Measurements from ENCODE around the gene CX3CR1.

The CX3CR1 gene

DNA sequence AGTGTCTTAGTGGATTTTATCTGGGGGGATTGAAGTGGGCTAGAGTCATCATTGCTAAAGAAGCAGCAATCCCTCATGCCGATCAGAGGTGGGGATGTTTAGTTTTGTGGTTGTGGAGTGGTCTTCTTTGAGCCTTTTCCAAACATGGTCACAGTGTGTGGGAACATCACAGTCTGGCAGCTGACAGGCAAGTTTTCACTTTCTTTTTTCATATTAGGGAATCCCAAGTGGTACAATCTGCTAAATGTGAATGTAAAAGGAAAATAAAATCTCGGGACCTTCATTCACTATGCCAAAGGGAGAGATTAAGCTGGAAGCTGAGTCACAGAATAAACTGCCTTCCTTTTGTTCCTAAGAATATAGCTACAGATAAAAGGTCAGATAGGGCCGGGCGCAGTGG, 10.4 kb upstream of the CX3CR1 start:
- DNase-seq = no peak

DNA sequence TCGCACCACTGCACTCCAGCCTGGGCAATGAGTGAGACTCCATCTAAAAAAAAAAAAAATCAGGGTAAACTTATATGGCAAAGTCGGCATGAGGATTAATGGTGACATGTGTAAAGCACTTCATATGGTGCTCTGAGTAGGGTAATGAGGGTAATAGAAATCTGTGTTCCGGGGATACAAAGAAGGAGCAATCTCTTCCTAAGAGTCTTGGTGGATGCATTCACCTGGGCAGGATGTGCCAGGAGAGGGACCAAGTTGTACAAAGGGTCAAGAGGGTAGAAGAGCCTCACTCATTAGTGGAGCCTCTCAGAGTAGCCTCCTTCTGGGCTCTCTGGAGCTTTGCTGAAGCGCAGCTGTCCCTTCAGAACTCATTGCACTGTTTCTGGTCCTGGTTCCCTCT, 9.3 kb upstream of the CX3CR1 start:
- no peak for DNase-seq

DNA sequence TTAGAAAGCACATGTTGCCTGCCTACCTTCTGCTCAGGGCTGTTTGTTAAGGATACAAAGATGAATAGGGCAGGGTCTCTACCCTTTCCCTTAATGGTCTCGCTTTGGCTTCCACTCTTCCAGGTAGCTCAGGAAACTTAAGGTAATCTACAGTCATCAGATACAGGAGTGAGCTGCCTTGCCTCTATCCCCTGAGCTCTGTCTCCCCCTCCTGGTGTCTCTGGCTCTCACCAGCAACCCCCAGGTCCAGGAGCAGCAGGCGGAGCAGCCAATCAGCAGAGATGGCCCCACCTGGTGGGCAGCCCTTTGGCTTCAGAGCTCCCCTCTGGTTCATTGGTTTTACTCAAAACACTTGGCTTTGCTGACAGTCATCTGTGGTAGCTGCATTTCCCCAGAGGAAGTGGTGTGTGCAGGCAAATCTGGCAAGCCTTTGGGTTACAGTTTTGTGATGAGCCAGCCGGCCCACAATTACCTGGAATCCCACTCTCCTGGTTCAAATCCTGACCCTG, 8.5 kb upstream of the CX3CR1 start:
- peak; percentile 82 for DNase-seq

DNA sequence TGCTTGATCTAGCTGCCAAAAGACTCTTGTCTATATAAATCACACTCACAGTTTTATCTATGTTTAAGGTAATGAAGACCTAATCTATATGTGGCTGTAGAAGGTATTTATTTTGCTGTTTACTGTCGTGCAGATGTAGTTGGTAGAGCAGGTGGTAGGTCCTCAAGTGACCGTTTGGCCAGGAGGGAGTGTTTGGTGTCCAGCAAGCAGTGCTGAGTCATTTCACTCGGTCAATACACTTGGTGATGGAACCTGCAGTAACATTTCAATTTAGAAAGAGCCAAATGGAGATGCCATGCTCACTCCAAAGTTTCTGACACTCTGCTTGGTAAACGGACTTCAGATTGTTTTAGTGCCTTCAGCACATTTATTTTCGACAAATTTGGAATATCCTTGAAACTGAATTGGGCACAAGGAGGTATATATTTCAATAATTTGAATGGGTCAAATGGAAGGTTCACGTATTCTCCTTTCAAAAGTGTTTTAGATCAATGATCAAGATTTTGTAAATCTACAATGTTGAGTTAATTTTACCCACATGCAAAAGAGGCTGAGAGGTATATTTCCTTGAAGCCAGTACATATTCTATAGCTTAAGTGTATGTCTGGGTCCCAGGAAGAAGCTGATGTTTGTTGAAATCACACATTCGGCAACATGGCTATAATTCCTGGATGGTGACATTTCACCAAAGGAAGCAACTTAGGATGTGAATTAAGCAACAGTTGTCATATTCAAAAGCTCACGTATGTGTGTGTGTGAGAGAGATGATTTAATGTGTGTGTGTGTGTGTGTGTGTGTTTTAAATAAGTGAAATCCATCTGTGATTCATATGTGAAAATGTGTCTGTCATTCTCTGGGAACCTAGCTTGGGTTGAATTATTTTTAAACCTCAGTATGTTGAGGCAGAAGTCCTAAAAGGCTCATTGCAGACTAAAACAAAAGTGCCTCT, 7.7 kb upstream of the CX3CR1 start:
- DNase-seq = peak; percentile 73

DNA sequence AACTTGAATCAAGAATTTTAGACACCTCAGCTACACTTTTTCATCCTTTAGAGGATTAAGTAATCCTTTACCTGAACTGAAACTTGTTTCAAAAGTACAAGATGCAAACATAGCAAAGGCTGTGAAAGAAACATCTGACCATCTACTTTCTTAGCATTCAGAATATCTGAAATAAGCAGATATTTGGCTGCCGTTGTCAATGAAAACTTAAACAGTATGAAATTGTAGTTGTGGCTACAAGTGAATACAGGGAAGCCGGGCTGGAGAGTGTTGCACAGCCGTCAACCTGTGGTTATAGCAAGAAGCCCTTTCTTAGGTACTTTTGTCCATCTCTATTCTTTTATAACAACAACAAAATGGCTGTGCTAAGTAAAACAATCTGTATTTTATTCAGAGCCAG, 6.9 kb upstream of the CX3CR1 start:
- no peak for DNase-seq

DNA sequence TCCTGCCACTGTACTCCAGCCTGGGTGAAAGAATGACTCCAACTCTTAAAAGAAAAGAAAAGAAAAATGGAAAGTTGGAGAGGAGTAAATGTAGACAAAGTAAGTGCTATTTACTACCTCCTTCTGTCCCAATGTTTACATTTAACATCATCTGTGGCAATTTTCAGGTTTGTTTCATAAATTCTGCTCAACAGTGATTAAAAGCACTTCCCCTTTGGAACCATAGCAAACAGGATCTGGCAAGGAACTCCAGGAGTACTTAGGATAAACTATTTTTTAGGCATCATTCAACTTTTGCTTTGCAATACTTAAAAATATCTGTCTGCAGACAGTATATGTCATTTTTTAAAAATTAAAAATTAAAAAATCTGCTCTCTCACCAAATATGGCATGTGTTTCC, 5.5 kb upstream of the CX3CR1 start:
- DNase-seq = no peak

DNA sequence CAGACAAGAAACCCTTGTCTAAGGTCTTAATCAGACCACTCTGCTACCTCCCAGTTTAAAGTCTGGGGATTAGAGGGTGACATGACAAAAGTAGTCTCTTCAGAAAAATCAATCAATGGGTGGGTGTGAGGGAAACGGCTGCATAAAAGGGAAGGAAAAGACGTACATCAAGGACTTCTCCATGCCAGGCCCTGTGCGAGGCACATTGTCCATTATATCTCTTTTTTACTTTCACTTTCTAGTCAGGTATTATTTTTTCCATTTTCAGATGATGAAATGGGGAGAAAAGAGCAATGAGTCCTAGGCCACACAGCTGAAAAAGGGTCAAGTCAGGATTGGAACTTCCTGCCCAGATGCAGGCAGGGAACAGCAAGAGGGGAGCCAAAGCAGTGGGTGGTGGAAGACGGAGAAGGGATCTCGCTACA, 4.6 kb upstream of the CX3CR1 start:
- no peak for DNase-seq

DNA sequence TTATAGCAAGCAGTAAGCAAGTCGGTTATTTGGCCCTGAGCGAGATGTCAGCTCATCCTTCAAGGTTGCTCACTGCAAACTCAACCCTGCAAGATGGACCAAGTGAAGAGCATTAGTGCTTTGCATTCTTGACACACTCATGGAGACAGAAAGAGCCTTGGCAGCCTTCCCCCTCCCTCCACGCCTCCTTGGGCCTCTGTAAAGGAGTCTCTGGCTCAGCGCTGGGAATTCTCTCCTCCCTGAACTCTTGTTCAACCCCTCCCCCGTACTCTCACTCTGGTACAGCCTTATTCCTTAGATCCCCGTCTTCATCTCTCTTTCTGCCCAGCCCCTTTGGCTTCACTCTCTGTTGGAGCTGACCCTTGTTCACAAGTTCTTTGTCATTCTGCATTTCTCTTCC, 2.2 kb upstream of the CX3CR1 start:
- no peak for DNase-seq

DNA sequence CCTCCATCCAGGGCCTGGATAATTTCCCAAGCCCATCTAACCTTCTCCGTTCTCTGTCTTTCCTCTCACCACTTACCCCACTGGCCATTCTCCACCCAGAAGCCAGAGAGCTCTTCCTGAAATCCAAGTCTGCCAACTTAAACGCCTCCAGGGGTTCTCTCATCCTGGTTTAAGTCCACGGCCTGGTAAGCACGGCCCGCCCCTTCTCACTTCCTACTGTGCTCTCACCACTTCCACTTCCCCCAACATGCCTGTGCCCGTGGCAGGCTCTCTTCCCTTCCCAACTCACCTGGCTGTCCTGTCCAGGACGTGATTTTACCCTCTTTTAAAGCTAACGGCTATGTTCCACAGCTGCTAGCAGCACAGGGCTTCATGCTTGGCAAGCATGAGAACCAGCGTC, 1.7 kb upstream of the CX3CR1 start:
- no peak for DNase-seq

DNA sequence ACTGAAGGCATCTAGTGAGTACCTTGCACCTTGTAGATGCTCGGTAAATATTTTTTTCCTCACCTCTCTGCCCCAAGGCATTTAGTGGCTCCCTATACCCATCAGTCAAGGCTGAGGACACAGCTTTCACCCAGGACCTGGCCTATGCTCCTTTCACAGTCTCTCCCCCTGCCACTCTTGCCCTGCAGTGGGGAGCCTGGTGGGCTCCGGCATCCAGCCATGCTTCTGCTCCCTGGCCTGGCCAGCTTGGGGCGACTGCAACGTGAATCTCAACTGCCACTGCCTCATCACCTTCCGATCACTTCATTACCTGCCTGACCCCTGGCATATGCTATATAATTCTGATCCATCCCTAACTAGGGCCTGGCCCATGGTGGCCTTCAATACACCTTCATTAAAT, 735 bp upstream of the CX3CR1 start:
- DNase-seq = no peak

DNA sequence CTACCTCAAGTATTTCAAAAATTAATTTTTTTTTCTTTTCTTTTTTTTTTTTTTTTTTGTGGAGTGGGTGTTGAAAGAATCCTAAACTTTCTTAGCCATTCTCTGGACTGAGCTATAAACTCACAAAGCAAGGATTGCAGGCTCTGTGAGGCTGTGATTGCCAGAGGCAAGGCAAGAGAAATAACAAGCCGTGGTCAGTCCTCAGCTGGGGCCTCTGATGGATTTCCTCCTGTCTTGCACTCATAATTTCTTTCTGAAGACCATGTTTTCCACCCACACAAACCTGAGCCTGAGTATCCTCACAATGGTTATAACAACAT, 1.3 kb downstream of the CX3CR1 start:
- DNase-seq = no peak

DNA sequence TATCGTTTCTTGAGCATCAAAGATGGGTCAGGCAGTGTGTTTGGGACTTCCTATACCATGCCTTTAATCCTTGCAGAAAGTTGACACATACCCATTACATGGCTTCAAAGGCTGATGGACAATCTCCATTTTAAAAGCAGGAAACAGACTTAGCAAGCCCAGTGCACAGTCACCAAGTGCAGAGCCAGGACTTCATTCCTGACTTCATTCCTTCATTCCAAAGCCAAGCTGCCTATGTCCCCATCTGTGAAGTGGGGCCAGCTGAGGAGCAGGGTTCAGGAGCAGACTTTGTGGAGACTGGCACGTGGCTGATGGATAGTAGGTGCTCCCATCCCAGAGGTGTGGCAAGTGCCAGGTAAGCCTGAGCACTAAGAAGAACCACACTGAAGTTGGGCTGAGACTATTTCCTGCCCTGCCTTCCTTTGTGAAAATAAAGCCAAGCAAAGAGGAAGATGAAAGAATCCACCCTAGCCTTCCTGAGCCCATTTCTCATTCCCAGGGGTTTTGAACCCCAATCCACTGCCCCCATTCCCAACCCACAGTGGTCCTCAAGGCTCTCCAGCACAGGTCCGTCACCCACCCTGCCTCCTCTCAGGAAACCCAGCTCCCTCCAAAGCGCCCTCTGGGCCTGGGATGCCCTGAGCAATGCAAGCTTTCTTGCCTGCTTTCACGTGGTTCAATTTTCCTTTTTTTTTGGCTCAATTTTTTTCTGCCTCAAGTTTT, 1.8 kb downstream of the CX3CR1 start:
- no peak for DNase-seq

DNA sequence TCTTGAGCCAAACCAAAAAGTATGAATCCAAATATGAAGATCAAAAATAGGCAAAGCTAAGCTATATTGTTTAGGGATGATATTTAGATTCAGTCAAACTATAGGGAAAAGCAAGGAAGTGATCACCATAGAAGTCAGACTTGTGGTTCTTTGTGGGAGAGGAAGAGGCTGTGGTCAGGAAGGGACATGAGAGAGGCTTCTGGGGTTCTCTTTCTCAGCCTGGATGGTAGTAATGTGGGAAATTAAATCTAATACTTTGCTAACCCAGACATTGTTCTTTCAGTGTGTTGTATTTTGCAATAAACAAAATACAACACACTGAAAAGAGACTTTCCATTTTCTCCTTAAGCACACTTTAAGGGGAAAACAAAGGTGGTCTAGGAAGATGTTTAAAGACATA, 3.1 kb downstream of the CX3CR1 start:
- DNase-seq = no peak

DNA sequence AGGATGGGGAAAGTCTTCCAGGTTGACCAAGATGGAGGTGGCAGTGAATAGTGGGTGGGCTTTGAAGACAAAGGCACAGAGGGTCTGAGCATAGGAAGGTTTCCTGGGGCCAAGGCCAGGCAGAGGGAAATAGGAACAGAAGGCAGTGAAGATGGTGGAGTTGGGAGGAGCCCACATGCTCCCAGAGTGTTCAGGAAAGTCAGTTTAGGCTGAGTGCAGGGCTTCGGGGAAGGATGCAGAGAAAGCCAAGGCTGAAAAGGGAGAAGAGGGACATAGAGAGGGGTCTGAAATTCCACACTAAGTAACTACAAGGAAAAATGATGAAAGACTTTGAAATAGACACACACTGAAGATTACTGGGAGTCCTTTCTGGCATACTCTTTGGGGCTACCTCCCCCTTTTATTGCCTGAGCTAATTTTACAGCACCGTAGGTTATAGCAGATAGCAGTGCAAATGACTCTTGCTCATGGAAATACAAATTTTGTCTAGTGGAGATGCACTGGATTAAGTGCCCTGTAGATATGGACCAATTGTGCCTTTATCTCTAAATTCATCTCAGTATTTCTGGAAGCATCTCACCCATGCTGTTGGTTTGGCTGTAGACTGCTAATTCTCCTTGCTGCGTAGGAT, 3.8 kb downstream of the CX3CR1 start:
- no peak for DNase-seq

DNA sequence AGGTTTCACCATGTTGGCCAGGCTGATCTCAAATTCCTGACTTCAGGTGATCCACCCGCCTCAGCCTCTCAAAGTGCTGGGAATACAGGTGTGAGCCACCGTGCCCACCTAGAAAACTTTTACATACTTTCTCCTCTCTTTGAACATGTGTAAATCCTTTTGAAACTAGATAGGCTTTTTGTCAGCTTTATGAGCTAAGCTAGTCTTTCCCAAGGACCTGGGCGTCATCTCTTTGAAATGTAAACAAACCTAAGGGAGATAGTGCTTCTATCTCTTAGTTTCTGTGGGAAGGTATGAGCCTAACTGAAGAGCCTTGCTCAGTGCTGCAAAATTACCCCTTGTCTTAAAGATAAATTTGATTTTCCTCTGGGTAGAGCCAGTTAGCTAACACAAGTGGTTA, 4.8 kb downstream of the CX3CR1 start:
- no peak for DNase-seq

DNA sequence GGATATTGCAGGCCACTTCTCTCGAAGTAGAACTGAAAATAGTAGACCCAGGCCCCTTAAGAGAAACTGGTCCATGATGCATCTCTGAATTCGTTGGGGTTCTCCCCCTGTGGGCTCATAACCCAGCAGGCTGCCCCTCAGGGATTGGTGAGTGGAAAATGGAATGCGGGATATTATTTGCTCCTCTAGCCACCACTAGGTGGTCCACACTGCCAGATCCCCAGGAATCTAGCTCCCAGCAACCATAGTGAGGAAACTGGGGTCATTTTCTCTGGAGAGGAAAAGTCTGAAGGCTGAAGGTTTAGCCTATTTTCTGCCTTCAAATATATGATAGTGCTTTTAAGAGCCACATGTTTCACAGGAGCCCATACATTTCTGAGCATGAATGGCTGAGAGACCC, 6.7 kb downstream of the CX3CR1 start:
- no peak for DNase-seq

DNA sequence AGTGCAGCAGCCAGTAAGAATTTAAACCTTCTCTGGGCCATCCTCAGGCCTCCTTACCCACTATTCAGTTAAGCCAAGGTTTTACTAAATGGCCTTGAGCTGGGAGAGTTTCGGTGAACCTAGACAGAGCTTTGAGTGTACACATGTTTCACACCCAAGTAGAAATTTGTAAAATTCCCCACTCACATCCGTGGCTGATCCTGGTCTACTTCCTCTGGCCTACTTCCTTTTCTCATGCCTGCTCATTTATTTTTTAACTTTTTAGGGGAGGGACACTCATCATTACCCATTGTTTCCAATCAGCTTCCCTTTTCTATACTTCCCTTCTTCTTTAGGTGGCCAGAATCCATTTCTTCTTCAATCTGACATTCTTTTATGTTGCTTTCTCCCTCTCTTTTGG, 7.6 kb downstream of the CX3CR1 start:
- no peak for DNase-seq

DNA sequence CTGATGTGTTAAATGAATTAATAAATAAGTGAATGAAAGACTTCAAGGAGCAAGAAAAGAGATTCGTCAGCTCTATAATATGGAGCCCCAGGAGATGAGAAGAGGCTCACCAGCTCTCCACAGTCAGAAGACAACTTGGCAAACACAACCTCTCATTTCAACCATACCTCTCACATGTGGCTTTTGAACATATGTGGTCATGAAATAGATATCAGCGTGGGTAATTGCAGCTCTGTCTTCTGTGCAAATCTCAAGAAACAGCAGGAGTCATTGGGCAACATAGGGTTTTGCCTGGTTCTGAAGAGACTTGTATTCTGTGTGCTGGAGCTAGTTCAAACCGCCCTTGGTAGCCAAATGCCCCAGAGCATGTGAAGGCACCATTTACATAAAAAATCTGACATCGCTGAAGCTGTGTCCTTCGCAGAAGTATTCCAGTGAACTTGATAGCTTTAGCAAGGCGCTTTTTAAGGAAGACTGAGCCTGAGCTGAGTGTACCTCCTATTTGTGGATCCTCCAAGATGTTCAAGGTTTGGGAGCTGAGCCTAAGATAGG, 8.4 kb downstream of the CX3CR1 start:
- DNase-seq = no peak

DNA sequence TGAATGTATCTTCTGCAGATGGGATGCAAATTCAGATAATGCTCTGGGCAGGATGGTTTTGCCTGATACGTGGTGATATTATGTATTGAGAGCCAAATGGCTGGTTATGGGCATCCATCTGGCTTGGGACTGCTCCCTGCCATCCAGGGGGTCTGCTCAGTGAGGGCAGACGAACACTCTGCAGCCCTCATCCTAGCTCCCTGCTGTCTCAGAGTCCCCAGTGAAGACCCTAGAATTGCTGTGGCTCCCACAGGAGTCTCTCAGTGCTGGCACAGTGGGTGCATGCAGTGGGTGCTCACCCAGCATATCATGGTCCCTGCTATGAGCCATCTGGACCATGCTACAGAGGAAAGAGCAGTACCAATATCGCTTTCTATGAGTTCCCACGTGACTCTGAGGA, 10.3 kb downstream of the CX3CR1 start:
- DNase-seq = no peak

DNA sequence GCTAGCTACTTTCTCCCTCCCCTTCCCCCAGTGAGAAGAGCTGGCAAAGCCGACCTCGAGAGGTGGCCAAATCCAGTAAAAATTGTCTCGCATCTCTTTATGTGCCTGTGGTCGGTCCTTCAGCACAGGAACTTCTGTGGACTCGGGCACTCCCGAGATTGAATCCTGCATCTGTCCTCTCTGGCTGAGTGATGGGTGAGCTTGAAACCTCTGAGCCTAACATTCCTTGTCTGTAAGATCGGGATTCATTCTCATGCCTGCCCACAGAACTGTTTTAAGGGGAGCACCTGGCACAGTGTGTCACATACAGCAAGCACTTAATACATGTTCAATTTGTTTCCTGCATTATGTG, 11.3 kb downstream of the CX3CR1 start:
- DNase-seq = no peak

DNA sequence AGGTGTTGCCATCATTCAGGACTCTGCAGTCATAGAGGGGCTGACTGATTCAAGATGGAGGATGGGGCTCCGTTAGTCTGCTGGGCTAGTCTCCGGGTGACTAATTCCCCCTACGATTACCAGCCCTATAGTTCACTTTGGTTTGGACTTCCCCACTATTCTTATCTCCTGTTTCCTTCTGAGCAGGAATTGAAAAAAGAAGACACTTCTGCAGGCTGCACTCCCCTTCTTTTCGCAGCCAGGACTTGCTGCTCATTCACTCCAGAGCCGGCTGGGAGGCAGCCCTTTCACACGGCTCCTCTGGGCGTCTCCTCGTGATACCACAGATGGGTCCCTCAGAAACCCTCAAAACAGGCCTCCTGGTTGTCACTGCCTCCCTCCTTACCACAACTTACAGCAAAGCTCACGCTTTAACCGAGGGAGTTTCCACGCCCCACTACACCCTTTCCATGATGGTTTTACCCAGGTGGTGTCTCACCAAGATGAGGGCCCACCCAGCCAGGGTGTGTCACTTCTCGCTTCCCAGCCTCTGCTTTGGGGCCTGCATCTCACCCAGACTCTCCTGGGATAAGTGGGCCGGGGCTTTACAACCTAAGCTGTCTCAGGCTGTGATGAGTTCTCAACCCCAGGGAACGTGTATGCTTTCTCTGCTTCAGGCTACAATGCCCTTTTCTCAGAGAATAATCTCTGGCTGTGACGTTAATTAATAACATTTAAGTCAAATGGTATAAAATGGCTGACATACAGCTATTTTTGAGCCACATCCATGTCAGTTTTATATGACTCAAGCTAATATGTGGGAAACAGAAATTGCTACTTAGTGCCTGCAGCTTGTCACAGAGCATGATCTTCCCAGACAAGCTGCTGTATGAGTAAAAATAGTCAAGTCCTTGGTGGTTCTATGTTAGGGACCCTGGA, 11.9 kb downstream of the CX3CR1 start:
- DNase-seq = no peak

DNA sequence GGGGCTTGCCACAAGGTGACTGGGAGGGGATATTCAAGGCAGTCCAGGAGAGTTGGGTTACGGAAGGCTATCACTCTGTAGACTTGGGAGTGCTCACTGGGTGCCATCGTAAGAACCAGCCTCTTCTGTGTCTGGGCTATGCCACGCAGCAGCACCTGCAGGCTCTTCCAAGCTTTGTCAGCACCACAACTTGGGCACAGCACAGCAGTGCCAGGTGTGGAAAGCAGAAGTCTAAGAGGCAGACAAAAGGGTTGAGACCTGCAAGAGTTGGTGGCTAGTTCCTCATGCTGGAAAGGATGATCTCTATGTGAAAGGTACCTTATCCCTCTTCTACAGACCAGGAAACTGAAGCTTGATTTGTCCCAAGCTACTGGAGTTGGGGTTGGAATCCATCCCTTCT, 15.8 kb downstream of the CX3CR1 start:
- DNase-seq = no peak

DNA sequence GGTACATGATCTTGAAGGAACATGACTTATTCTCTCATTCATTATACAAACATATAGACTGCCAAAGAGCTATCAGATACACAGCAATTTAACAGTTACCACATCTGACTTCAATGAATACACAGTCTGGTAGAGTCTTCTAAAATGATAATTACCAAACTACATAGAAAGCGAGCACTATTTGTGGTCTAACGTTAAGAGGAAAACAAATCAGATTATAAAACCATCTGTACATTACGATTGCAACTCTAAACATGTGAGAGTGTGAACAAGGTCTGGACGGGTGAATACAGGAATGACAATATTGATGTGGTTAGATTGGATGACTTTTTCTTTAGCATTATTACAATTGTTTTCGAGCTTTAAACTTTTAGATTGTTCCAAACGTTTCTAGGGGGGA, 16.3 kb downstream of the CX3CR1 start:
- DNase-seq = no peak
